ENCODE measurements around the gene GM2A.
"Not testable (repeated sequence)": the region's sequence is repeated elsewhere in the genome, so short reads cannot be mapped to it uniquely, and the experiment has no call there.

GM2A gene

DNA sequence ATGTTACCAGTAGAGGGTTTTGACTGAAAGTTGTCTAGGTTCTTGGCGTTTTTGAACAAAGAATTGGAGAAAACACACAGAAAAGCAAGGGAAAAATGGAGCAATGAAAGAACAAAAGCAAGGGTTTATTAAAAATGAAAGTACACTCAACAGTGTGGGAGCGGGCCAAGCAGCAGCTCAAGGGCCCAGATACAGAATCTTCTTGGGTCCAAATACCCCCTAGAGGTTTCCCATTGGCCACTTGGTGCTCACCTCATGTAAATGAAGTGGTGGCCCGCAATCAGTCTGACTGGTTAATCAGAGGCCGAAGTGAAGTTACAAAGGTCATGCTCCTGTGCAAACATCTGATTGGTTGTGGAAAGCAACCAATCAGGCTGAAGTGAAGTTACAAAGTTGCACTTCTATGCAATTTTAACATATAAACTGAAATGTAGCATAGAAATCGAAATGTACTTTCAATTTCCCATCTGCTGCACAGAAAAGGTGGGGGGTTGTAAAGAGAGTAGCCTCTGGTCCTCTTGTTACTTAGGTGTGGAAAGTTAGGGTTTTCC, 1.9 kb upstream of the GM2A start:
- DNase-seq (ENCODE audit: low read depth in 2 of 3, low spot score in 1 of 3) = peak; percentile 7 to 41 (median 27)

DNA sequence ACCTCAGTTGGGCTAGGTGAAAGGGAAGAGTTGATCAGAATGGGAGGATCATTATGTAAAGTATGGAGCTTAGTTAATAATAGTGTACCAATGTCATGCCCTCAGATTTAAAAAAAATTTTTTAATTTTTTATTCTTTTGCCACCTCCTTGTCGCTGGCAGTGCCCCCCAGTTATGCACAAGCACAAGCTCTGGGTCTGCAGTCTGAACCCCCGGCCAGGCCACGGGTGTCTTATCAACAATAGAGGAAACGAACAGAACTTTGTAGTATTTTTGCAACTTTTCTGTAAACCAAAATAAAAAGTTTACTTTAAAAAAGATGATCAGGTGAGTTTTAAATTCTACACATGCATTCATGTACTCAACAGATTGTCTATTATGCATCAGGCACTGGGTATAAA, 1.4 kb upstream of the GM2A start:
- no peak for DNase-seq (ENCODE audit: low read depth in 2 of 3, low spot score in 1 of 3)

DNA sequence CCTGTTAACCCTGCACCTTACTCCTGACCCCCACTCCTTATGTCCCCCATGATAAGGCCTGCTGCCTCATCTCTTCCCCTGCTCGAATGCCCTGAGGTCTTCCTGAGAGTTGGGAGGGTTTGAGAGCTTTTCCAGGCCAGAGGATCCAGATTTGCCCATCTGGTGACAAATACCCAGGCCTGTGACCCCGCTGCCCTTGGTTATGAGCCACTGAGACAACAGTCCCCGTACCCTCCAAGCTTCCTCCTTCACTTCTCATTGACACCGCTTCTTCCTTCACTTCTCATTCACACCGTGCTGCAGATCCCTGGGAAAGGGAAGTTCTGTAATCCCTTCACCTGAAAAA, 593 bp downstream of the GM2A start:
- no peak for DNase-seq (ENCODE audit: low read depth in 2 of 3, low spot score in 1 of 3)

DNA sequence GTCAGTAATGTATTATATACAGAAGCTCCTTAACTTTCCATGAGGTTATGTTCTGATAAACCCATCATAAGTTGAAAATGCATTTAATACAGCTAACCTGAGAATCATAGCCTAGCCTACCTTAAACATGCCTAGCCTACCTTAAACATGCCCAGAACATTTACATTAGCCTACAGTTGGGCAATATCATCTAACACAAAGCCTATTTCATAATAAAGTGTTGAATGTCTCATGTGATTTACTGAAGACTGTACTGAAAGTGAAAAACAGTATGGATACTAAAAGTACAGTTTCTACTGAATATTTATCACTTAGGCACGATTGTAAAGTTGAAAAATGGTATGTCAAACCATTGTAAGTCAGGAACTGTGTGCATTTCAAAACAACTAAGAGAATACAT, 1.6 kb downstream of the GM2A start:
- DNase-seq (ENCODE audit: low read depth in 2 of 3, low spot score in 1 of 3) = no peak

DNA sequence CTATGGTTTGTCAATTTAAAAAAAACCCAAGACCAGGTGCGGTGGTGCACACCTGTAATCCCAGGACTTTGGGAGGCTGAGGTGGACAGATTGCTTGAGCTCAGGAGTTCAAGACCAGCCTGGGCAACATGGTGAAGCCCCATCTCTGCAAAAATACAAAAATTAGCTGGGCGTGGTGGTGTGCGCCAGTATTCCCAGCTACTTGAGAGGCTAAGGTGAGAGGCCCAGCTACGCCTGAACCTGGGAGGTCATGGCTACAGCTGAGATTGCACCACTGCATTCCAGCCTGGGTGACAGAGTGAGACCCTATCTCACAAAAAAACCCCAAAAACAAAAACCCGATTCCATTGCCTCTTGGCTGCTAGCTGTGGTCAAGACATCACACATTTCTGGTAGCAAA, 2.0 kb downstream of the GM2A start:
- DNase-seq (ENCODE audit: low read depth in 2 of 3, low spot score in 1 of 3) = not testable (repeated sequence)

DNA sequence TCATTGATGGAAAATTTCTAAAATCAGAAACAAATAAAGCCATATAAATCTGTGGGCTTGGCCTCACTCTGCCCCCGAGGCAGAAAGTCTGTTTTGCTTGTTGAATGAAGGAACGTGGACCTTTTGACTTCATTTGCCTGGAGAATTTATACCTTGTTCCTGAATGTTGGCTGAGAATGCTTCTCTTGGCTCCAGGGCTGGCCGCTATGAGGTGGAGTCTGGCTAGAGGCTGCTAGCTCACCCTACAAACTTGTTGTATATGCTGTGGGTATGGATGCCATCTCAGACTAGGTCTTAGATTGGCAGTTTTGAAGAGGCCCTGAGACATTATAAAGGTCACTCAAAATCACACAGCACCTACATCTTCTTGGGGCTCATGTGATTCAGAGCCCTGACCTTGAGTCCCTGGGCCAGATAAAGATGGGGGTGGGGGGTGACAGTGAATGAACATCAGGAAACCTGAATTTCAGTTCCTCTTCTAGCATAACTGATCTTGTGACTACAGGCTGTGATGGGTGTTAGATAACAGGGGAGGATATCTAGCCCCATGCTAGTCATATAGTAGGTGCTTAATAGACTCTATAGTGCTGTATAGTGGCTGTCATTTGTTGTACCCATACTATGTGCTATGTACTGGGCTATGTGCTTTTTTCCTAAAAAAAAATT, 2.8 kb downstream of the GM2A start:
- DNase-seq (ENCODE audit: low read depth in 2 of 3, low spot score in 1 of 3) = no peak

DNA sequence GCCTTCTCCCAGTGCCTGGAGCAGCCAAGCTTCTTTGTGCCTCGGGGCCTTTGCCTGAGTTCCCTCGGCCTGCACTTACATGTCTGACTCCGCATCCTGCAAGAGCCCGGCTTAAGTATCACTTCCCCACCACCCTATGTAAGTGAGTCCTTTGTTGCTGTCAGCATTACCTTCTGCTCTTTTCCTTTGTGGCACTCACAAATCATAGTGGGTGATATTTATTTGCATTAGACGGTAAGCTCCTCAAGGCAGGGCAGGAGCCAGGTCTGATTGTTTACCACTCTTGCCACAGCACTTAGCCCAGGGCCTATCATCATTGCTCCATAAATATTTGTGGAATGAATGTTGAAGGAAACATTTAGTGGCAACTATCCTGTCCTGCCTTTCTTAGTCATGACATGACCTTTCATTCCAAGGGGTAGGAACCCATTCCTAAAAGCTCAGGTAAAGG, 4.8 kb downstream of the GM2A start:
- no peak for DNase-seq (ENCODE audit: low read depth in 2 of 3, low spot score in 1 of 3)

DNA sequence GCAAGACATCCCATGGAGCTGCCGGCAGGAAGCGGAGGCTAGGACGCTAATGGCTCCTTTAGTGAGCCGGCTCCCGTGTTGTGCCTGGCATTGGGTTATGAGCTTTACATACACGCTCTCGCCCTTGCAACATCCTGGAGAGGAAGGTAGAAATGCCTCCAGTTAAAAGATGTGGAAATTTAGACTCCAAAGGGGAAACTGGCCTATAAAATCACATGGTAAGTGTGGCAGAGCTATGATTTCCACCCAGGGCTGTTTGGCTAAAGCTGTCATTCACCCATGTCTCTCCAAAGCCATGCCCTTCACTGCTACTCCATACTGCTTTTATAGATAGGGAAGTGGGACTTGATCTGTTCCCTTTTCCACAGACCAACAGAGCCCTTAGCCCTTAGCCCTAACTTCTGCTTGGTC, 5.2 kb downstream of the GM2A start:
- no peak for DNase-seq (ENCODE audit: low read depth in 2 of 3, low spot score in 1 of 3)

DNA sequence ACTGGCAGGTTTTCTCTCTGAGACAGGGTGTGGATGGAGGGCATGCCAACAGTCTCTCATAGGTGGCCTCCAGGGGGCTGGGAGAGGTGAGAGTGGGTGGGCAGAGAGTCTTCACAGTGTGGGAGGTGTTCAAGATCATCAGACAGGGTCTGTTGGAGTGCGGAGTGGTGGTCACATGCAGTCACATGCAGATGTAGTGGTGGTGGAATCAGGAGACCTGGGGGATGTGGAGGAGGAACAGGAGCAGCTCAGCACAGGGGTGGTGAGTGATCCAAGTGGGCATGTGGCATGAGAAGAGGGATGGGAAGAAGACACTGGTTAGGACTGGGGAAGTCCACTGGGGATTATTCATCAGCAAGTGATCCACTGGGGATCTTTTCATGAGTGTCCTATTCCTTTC, 5.8 kb downstream of the GM2A start:
- no peak for DNase-seq (ENCODE audit: low read depth in 2 of 3, low spot score in 1 of 3)

DNA sequence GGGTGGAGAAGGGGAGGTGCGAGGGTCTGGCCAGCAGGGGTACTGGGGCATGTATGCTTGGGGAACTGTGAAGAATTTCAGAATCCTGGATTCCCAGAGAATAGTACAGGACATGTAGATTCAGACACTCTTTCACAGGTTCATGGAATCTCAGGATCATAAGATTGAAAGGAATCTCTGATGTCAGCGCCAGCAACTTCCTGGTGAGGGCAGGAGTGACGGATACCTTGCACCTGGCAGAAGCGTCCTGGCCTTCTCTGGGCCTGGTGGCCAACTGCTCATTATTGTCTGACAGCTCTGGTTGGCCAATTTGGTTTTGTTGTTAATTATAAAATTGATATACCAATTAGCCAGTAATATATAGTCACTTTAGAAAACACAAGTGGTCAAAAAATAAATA, 6.9 kb downstream of the GM2A start:
- DNase-seq (ENCODE audit: low read depth in 2 of 3, low spot score in 1 of 3) = no peak

DNA sequence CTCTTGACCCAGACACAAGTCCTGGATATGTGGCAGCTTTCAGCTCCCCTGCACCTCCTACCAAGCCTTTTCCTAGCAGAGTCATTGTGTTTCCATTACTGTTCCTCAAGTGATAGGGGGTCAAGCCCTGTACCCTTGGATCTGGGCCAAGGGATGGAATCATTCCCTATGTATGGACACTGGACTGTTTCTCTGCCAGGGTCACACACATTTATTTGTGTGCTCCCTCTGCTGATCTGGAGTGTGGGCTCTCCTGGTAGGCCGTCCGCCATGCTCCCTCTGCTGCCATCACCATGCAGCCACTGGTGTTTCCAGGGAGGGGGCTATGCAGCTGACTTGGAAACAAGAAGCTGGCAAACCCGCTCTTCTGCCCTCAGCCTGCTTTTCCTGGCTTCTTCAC, 9.5 kb downstream of the GM2A start:
- no peak for DNase-seq (ENCODE audit: low read depth in 2 of 3, low spot score in 1 of 3)

DNA sequence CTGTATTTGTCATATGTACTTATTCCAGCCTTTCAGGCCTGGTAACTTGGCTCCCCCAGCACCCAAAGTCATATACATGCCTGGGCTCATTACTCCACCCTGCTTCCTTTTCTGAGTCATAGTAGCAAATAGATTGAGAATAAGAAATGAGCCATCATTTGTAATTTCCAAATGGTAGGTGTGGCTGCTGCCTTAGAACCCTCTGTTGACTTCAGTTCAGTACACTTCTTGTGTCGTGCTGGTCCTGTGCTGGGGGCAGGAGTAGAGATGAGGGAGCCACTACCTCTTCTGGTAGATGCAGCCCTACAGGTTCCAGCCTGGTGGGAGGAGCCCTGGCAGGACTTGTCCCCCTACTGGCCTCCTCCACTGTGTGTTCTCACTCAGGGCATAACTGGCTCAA, 11.1 kb downstream of the GM2A start:
- no peak for DNase-seq (ENCODE audit: low read depth in 2 of 3, low spot score in 1 of 3)

DNA sequence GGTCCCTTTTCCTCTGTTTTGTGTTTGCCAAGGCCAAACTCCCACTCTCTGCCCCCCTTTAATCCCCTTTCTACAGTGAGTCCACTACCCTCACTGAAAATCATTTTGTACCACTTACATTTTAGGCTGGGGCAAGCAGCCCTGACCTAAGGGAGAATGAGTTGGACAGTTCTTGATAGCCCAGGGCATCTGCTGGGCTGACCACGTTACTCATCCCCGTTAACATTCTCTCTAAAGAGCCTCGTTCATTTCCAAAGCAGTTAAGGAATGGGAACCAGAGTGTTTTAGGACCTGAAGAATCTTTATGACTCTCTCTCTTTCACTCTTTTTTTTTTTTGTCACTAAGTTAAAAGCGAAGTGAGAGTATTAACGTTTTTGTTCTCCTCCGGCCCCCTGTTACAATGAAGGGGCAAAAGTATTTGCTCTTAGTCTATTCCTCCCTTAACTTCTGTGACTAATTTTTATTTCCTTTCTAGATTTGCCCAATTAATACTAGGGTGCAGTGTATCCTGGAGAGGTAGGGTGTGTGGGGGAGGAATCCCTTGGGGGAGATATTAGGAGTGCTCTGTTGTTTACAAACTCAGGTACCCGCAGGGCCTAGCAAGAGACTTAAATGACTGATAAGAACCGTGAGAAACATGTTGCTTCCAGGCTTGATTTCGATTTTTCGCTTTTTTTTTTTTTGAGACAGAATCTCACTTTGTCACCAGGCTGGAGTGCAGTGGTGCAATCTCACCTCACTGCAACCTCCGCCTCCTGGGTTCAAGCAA, 14.7 kb downstream of the GM2A start:
- DNase-seq (ENCODE audit: low read depth in 2 of 3, low spot score in 1 of 3) = no peak

DNA sequence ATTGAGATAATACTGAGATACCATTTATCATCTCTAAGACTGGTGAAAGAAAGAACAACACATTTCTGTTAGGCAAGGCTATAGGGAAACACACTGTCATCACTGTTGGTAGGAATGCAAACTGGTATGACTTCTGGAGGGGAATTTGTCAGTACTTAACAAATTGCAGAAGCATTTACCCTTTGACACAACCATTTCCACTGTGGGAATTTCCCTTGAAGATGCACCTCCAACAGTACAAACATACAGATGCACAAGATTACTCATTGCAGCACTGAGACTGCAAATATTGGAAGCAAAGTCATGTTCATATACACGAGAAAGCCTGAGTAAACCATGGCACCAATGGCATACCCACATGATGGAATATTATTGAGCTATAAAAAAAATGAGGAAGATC, 17.6 kb downstream of the GM2A start:
- no peak for DNase-seq (ENCODE audit: low read depth in 2 of 3, low spot score in 1 of 3)

DNA sequence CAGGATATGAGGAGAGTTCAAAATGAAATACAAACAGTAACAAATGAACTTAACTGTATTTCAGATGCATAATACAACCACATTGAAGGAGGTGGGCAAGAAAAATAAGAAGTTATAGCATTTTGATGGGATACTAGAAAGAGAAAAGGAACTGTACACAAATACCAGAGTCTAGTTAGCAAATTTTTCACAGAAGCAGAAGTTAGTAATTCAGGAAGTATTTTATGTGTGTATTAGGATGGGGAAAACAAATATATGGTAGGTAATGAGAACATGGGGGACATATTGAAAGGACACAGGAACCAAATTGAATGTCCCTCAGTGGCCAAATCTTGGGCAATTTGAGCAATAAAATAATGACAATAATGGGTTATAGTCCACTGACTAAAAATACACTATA, 18.4 kb downstream of the GM2A start:
- DNase-seq (ENCODE audit: low read depth in 2 of 3, low spot score in 1 of 3) = no peak

DNA sequence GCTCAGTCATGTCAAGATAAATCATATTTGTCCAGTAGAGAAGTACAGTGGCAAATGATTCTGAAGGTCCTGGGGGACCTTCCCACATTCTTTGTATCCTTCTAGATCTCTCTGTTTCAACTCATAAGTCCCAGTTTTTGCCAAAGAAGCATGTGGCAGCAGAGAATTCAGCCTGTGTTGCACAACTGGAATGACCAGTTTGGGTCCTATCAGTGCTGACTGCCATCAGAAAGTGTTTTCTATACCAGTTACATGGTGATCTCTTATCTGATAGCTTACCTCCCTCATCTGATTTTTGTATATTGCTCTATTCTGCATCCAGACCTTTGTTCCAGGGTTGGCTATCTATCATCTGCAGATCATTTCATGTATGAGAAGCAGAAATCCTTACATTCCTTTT, 21.7 kb downstream of the GM2A start:
- no peak for DNase-seq (ENCODE audit: low read depth in 2 of 3, low spot score in 1 of 3)

DNA sequence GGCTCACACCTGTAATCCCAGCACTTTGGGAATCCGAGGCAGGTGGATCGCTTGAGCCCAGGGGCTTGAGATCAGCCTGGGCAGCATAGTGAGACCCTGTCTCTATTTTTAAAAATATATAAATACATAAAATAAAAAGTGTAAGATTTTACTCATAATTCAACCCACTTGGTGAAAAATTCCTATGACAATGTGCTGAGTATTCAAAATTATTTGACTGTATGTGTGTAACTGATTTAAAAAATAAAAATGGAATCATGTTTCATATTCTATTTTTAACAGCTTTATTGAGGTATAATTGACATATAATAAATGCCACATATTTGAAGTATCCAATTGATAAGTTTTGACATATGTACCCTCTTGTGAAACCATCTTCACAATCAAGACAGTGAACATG, 22.8 kb downstream of the GM2A start:
- no peak for DNase-seq (ENCODE audit: low read depth in 2 of 3, low spot score in 1 of 3)

DNA sequence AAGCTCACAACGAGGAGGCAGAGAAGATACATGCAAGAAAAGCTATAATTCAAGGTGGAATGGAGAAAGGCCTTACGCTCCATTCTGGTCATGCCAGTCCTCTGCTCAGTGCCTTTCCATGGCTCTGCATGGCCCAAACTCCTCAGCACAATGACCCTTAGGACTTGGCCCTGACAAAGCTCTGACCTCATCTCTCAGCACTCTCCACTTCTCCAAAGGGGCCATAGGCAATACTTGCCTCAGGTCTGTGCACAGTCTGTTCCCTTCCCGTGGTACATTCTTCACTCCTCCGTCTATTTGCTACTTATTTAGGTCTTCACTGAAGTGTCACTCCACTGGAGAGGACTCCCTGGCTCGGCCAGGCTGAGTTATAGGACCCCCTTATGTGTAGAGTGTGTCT, 25.9 kb downstream of the GM2A start:
- DNase-seq (ENCODE audit: low read depth in 2 of 3, low spot score in 1 of 3) = no peak

DNA sequence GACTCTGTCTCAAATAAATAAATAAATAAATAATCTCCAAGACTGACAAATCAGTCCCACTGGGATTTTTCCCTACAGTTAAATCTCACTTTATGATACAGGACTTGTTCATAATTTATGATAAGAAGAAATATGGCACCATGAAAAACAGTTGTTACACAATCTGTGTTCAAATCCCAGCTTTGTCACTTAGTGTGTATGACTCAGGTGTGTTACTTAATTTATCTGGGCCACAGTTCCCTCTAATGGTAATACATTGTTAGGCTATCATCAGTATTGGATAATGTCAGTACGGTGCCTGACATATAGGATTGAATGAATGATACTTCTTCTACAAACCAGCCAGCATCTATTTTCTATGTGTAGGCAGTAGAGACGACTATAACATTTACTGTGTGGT, 27.5 kb downstream of the GM2A start:
- no peak for DNase-seq (ENCODE audit: low read depth in 2 of 3, low spot score in 1 of 3)

DNA sequence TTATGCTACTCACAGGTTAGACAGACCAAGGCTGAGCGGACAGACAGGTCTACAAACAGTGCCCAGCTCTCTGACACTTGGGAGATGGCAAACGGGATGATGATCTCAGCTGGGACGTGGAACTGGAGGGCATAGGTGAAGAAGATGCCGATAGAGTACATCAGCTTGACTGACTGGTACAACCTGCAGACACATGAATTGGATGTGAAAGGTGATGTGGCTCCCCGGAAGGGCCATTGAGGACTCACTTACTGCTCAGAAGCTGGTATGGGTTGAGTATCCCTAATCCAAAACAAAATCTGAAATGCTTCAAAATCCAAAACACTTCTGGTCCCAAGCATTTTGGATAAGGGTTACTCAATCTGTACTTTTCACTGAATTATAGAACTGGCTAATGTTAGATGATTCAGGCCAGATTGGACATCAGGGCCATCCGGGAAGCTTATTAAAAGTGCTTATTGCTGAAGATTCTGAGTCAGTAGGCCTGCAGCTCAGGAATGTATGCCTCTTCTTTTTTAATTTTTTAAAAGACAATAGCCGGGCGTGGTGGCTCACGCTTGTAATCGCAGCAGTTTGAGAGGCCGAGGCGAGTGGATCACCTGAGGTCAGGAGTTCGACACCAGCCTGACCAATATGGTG, 28.1 kb downstream of the GM2A start:
- no peak for DNase-seq (ENCODE audit: low read depth in 2 of 3, low spot score in 1 of 3)

DNA sequence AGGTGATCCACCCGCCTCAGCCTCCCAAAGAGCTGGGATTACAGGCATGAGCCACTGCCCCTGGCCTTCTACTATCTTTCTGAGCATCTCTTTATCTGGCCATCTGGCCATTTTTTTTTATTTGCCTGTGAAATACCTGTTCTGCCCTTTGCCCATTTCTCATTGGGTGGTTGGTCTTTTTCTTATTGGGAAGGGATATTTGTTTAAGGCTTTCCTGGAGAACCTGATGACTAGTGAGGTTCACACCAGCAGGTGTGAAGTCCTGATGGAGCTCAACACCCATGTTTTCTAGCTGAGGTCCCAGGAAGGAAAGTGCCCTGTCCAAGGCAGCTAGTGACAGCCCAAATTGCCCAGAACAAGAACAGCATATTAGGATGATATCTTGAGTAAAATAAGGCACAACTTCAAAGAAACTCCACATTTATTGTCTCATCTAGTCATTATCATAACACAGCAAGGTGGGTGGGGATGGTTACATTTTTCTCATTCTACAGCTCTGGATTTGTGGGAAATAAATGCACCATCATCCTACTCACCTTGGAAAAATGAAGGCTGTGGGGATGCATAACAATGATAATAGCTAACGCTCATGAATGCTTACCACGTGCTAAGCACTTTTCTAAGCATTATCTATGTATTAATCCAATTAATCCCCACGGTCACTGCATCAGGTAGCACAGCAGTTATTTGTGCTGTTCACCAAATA, 30.3 kb downstream of the GM2A start:
- DNase-seq (ENCODE audit: low read depth in 2 of 3, low spot score in 1 of 3) = no peak

Measured in stimulated activated CD4-positive, alpha-beta T cell treated with anti-CD3 and anti-CD28 coated beads, Interleukin-12 subunit alpha, Interleukin-12 subunit beta, amount 100 ng/mL, for 48 hours (primary cell).